ENCODE results near the gene KCNK4. TPM values are rescaled to one million over a fixed set of nuclear protein-coding genes. Genes with fewer than 3 reads are reported as not detected.

Gene KCNK4
- total RNA-seq, 1 experiment from 2014 or later, result 1.1 TPM

Small RNA genes within 50 kb of the gene (microRNA-seq; reads per million reads assigned to microRNA genes)
- 0.95 reads per million for gene MIR7155 (ENCODE audit: unreplicated experiment)

Other genes with a start within 250 kb of the KCNK4 start
- 16.8 TPM for gene MACROD1, start 125.2 kb upstream of the KCNK4 start, total RNA-seq (2021; ENCODE audit: unreplicated experiment)
- gene STIP1, start 105.1 kb upstream of the KCNK4 start, total RNA-seq (2021; ENCODE audit: unreplicated experiment), result 344 TPM
- gene FERMT3, start 84.6 kb upstream of the KCNK4 start, total RNA-seq (2021; ENCODE audit: unreplicated experiment), result 2.9 TPM
- 66.1 TPM for gene TRPT1, start 65.1 kb upstream of the KCNK4 start, total RNA-seq (2021; ENCODE audit: unreplicated experiment)
- 98.8 TPM for gene NUDT22, start 65.0 kb upstream of the KCNK4 start, total RNA-seq (2021; ENCODE audit: unreplicated experiment)
- gene DNAJC4, start 60.8 kb upstream of the KCNK4 start, total RNA-seq (2021; ENCODE audit: unreplicated experiment), result 41.0 TPM
- 101 TPM for gene VEGFB, start 56.7 kb upstream of the KCNK4 start, total RNA-seq (2021; ENCODE audit: unreplicated experiment)
- gene FKBP2, start 50.2 kb upstream of the KCNK4 start, total RNA-seq (2021; ENCODE audit: unreplicated experiment), result 71.8 TPM
- gene PPP1R14B, start 44.4 kb upstream of the KCNK4 start, total RNA-seq (2021; ENCODE audit: unreplicated experiment), result 261 TPM
- 41.2 TPM for gene PLCB3, start 39.8 kb upstream of the KCNK4 start, total RNA-seq (2021; ENCODE audit: unreplicated experiment)
- 77.7 TPM for gene BAD, start 6.6 kb upstream of the KCNK4 start, total RNA-seq (2021; ENCODE audit: unreplicated experiment)
- 183 TPM for gene GPR137, start 5.5 kb upstream of the KCNK4 start, total RNA-seq (2021; ENCODE audit: unreplicated experiment)
- 0.64 TPM for gene CATSPERZ, start 9.1 kb downstream of the KCNK4 start, total RNA-seq (2021; ENCODE audit: unreplicated experiment)
- 81.6 TPM for gene ESRRA, start 14.2 kb downstream of the KCNK4 start, total RNA-seq (2021; ENCODE audit: unreplicated experiment)
- 341 TPM for gene TRMT112, start 26.3 kb downstream of the KCNK4 start, total RNA-seq (2021; ENCODE audit: unreplicated experiment)
- 492 TPM for gene PRDX5, start 26.8 kb downstream of the KCNK4 start, total RNA-seq (2021; ENCODE audit: unreplicated experiment)
- gene CCDC88B, start 48.9 kb downstream of the KCNK4 start, total RNA-seq (2021; ENCODE audit: unreplicated experiment), result 17.1 TPM
- gene RPS6KA4, start 67.9 kb downstream of the KCNK4 start, total RNA-seq (2021; ENCODE audit: unreplicated experiment), result 74.0 TPM